Stimulated activated CD4-positive, alpha-beta T cell treated with anti-CD3 and anti-CD28 coated beads, TNF-alpha, amount 100 ng/mL, for 48 hours (primary cell): ENCODE data around the gene SPTB.

Source experiments
- DNase-seq, 3 donors: peaks; one replicate each; pipeline ENCODE4 v3.0.0-alpha.2; 2020; ENCODE audit warnings: low read depth in 3 of 3

Gene SPTB

DNA sequence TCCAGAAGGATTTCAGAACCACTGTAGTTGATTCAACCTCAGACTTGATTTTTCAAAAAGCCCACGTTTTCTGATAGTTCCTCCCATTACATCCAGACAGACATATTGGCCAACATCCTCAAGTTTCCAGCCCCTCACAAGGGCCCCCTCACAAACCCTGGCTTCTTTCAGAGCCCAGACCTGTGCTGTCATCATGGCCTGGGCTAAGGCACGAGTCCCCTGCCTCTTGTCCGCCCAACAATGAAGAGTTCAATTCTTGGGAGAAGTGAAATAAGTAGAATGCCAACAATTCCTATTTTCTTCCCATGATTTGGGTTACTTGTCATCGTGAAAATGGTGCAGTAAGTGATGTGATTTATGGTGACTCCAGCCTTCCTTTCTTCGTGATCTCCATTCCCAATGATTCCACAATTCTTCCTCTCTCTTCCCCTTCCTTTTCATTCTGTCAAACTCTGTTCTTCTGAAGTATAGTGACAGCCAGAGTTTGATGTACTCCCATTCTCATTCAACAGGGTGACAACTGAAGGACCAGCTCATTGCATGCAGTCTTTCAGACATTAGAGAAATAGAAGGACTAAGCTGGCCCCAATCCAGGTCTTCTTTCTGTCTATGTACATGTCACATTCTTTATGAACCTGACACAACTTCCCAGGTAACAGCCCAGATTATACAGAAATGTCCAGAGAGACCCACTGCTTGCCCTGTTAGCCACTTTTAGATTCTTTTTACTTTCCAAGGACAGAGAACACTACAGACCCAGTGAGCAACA lies 29.2 kb downstream of the SPTB start:
- DNase-seq: no peak

DNA sequence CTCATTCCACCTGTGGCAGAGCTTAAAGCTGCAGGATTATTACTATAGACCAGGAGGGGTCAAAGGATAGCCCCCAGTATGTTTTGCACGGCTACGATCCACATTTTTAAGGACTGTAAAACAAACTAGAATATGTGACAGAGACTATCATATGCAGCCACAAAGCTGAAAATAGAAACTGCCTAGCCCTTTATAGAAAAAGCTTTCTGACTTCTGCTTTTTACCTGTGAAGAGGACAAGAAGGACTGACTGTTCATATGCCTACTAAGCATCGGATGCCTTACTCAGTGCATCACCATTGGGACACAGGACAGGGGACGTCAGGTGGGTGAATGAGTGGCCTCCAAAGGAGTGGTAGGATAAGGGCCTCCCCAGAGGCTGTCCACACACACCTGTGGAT lies 29.8 kb downstream of the SPTB start:
- no peak for DNase-seq

DNA sequence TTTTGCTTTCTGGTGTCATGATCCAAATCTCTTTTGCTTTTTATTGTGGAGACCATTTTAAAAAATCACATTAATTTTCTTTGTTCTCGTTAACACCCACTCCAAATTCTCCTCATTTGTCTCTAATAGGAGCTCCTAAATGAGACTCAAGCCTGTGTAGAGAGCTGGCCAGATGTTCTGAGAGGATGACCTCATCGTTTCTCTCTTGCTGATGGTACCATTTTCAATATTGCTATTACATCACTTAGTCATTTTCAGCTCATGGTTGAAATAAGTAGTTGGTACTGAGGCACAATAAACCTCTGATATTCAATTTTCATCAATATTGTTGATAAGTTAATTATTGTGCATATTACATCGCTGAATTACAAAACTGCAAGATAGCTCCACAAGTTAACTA lies 31.5 kb downstream of the SPTB start:
- no peak for DNase-seq

DNA sequence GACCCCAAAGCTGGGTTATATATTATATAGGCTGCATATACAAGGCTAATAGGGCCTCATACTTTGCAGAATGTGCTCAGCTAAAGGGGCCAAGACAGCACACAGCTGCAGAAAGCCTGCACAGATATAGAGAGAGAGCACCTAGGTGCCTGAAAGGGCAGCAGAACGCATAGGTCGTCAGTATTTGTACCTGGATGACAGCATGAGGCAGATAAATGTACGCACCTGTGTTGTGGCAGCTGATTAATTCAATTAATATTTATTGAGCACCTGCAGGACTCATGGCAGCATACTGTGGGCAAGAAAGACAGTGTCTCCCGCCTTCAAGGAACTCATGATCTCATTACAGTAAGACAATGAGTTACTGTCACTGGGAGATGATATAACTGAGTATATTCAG lies 33.4 kb downstream of the SPTB start:
- DNase-seq: no peak

DNA sequence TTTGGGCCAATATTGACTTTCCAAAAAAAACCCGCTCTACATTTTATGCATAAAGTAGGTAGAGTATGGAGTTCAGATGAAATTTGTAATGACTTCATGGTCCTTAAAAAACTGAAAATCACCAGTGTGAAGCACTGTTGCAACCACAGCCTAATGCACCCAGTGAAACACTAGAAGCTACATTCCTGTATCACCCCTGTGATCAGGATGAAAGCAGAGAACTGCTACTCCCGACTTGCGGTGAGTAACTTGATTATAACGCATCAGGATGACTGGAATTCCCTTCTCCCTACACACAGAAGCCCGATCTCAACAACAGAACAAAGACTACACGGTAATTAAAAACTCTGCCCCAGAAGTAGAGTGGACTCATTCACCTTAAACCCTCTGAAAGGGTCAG lies 33.8 kb downstream of the SPTB start:
- DNase-seq: no peak

DNA sequence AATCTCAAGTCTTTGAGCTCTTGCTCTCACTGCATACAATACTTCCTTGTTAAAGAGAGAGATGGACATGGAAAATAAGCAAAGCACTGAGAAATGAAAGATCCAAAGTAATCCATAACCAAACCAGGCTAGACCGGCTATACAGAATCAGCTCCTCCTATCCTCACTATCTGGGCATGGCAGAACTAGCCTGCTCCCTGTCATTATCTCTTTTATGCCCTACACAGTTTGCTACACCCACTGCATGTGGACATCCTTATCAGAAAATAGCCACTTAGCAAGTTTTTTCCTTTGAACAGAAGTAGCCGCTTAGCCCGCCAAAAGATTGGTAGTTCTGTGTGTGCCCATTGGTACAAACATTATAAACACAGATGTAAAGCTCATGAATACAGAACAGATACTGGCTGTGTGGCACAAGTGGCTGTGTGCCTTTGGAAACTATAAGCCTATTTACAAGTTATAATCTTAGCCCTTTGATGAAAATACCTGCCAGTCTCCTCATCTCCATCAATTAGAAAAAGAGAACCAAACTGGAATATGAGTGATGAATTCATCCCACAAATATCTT lies 34.7 kb downstream of the SPTB start:
- DNase-seq: no peak

DNA sequence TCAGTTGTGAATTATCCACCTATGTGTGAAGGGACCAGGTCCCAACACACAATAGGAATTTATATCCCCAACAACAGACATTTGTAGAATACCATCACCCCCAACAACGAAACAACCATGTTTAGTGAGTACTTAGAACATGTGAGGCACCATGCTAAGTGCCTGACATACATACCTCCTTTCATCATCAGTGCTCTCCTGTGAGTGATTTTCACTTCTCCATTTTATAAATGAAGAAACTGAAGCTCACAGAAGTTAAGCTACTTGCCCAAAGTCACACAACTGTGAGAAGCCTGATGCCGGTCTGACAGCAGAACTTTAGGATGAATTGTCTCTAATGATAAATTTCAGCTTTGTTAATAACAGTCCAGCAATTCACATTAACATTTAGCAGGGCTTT lies 35.4 kb downstream of the SPTB start:
- DNase-seq: no peak

DNA sequence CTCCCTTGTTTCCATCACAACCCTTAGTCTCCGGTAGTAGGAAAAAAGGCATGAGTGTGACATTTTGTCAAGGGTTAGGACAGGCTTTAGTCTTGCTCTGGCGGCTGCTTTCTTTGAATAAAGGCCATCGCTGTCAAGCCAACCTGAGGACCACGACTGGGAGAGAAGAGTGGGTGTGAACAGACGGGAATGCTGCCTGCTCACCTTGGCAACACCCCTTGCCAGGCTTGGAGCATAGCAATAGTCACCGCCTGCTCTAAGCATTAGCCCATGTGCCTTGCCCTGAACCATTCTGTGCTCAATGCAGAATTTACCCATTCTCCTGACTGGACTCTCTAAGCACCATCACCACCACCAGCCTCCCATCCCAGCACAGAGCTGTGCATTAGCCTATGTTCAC lies 36.2 kb downstream of the SPTB start:
- no peak for DNase-seq

DNA sequence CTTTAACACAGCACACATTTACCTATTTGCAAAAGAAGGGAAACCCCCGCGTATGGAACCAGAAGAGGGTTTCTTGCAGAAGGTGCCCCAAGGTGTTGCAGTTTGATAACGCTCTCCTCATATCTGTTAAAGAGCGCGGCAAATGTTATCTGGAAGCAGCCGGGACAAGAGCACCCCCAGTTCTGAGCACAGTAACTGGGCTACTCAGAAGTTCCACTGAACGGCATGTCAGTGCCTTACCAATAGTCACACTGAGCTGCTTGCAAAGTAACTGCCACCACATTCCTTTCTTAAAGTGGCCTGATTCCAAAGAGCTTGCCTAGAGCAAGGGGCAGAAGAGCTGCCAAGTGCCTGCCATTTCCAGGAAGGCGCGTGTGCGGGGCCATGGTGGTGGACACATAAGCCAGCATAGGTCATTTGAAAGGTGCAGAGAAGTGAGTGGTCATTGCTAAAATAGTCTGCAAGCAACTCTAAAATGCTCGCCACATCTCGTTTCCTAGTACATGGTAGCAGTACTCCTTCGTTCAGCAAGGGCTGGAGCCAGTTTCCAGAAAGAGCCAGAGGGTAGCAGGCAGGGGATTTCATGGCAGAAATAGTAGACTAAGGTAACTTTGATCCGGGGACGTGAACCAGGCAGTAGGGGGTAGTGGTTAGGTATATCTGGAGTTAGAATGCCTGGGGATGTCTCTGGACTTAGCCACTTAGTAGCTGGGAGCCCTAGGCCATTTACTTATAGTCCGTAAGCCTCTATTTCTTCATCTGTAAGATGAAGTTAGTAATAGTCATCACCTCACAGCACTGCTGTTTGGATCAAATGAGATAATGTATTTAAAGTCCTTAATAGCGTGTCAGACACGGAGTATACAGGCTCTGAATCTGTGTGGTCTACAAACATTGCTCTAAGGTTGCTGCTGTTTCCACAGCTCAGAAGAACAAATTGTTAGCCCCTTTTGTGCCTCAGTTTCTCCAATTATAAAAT lies 37.6 kb downstream of the SPTB start:
- DNase-seq: no peak

DNA sequence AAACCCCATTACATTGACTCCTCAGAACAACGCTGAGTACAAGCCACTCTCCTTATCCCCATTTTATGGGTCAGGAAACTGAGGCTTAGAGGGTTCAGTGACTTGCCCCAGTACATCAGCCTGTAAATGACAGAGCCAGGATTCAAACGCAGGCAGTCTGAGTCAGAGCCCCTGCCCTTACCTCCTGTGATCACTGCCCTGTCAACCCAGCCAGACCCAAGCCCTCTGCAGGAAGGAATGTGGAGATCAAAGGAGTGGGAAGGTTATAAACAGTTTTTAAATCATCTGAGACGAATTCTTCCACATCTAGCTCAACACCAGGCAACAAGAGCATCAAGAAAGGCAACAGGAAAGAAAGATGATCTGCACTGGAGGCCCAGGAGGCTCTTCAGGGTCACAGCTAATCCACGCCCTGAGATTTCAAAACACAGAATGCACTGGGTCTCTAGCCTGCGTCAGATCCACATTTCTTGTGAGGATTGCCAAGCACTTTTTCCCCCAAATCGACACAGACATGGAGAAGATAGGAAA lies 38.5 kb downstream of the SPTB start:
- DNase-seq: no peak

DNA sequence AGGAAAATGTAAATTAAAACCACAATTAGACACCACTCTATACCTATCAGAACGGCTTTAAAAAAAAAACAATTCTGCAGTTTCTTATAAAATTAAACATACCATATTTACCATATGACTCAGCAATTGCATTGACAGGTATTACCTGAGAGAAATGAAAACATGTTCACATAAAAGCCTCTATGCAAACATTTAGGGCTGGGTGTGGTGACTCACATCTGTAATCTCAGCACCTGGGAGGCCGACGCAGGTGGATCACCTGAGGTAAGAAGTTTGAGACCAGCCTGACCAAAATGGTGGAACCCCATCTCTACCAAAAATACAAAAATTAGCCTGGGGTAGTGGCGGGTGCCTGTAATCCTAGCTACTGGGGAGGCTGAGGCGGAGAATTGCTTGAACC lies 41.1 kb downstream of the SPTB start:
- no peak for DNase-seq

DNA sequence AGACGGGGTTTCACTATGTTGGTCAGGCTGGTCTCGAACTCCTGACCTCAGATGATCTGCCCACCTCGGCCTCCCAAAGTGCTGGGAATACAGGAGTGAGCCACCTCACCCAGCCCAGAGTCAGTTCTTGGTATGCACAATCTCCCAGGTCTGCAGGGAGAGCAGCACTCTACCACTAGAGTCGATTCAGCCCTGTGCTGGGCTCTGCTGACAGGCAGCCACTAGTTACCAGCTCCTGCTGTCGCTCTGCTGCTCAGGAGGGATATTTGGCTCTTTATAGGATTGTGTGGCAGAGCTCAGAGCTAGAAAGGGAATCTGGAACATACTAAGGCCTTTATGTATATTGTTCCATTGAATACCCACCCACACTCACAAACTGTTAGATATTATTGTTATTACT lies 44.3 kb downstream of the SPTB start:
- DNase-seq: no peak

DNA sequence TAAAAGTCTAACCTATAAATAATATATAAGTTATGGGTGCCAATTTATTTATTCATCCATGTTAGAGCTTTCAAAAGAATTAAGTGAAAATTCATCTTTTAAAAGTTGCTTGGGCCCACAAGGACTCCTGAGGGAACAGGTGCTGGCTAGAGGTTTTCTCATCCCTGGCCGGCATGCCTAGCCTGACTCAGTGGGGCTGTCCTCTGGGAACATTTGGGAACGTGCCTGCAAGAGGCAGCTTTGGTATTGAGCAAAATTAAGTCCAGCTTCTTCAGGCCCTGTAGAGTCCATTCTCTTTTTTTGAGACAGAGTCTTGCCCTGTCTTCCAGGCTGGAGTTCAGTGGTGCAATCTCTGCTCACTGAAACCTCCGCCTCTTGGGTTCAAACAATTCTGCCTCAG lies 44.7 kb downstream of the SPTB start:
- DNase-seq: no peak

DNA sequence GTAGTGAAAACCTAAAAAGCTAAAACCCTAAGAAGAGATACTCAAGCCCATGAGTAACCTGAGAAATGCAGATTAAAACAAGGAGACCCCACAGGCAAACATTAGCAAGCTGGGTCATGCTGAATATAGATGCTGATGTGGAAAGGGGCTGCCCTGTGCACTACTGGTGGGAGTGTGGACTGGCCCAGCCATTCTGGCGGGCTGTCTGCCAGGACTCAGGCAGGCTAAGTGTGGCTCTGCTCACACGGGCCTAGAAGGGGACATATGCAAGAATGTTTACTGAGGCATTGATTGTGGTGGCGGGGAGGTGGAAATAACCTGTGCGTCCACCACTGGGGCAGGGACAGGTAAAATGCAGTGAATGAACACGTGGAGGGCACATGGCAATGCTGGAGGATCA lies 48.3 kb downstream of the SPTB start:
- no peak for DNase-seq

DNA sequence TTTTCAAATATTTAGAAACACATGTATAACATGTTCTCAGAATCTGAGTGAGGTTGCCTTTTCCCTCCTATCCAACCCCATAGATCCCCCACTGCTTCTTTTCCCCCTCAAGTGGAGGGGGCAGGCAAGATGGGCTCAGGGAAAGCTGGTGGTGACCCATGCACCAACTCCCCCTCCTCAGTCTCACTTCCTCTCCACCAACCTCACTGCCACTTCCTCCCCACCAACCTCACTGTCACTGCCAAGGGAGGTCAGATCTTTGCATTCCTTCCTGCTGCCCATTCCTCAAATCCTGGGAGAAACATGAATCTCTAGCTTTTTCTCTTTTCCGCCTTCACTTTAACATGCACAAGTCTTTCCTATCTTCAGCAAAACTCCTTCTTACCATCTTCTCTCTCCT lies 48.7 kb downstream of the SPTB start:
- no peak for DNase-seq

DNA sequence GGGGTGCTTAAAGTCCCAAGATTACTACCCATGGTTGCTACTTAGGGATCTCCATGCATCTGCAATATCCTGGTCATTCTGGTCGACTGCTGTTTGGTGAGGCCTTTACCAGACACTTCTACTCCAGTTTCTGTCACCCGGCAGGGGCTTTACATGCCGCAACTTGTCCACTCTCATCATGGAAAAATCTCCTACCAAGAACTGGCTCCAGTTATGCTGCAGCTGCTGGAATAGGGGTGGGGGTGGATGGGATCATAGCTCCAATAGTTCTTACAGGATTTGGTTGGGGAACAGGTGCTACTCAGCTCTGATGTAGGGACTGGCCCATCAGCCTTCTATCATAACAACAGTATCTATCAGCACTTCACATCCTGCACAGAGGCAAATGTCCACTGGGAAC lies 51.6 kb downstream of the SPTB start:
- DNase-seq: no peak

DNA sequence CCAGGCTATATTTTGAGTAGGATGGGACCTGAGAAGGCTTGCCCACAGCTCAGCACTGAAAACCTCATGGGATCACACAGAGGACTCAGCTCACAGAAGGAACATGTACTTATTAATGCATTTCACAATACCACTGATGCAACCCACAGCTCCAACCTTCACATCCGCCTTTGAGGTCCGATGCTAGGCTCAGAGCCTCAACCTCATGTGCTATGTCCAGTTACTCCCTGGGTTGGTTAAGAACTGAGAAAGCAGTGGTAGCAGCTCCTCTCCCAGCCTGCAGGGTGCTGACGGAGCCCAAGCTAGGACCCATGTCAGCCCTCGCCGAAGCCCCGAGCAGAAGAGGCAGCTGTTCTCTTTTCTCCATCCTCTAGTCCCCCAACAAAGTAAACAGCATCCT lies 52.9 kb downstream of the SPTB start:
- DNase-seq: no peak

DNA sequence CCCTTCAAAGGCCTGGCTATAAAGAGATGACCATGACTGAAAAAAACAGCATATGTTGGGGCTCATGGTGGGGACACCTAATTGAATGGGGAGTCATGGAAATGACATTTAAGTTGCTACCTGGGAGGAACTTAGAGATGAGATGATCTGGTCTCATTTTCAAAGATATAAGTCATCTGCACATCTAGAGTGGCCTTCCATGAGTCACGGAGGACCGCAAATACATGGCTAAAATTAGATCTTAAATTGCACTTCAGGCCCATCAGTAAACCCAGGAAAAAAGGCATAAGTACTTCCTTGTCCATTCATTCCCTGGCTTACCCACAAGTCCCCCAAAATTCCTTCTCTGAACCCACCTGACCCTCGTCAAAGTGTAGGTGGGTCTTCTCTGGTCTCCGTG lies 53.4 kb downstream of the SPTB start:
- DNase-seq: no peak

DNA sequence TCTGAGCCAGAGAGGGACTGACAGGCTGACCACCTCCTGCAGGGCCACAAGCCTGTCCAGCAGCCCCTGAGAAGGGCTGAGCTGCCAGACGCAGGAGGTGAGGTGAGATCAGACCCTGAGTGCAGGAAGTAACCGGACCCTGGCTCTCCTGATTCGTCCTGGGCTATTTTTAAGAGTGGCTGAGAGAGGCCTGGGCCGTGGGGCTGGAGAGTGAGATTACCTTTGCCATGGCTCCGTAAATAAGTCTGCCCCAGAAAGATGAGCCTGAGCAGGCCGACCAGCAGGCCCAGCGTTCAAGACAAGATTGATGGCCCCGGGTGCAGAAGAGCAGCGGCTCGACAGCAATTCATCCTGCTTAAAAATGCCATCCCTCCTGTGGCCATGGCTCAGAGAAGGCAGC lies 54.2 kb downstream of the SPTB start:
- no peak for DNase-seq

DNA sequence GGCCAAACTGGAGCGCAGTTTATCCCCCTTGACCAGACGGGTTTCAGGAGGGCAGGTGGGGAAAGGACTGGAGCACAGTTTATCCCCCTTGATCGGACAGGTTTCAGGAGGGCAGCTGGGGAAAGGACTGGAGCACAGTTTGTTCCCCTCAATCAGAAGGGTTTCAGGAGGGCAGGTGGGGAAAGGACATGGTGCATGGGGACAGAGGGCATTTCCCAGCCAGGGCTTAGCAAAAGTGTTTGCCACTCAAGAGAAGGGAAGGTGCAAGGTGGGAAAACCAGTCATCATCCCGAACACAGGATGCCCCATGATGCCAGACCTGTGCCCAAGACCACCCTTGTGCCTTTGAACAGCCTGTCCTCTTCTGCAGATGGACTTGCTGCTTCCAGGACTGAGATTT lies 54.7 kb downstream of the SPTB start:
- DNase-seq: no peak

DNA sequence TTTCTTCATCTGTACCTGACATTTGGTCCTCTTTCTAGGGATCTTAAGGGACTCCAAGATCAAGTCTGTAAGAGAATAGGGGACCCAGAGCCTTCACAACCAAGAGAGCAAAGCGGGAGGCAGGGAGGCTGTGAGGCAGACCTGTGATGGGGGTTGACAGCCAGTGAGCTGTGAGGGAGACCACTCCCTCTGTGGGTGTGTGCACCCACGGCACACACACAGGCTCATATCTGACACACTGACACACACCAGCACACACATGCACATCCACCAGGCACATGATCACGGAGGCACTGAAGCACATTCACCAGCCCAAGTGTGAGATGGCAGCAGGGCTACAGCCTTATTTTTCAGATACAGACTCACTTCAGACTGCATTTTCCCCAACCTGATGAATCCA lies 55.2 kb downstream of the SPTB start:
- no peak for DNase-seq

DNA sequence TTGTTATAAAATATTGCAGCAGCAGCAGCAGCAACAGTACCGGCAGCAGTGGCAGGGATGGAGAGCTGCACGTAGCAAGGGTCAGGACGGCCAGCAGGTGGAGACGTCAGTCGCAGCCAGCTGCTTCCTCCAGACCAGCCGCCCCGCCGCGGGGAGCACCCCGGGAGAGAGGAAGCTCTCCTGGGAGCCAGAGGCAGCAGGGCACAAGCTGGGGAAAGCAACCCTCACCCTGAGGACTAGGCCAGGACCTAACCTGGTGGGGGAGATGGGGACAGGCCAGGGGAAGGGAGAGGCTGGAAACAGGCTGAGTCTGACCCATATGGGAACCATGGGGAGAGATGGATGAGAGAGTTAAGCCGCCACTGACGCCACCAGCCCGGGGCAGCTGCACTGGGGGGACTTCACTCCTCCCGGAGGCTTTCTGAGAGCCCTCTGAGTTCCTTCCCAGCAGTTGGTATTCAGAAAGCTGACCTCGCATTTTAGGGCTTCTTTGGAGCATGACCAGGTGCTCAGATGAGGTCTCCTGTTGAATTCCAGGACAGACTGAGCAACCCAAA lies 56.3 kb downstream of the SPTB start:
- DNase-seq: peak; percentile 50 to 62 (median 53)
